Mucosa of stomach (tissue), 1 donor: ENCODE measurements around the gene PRSS56.

Experiments used
- H3K27me3 ChIP-seq: one replicate; pipeline ENCODE4 v1.7.0; 2013; ENCODE audit warnings: mild to moderate bottlenecking, low read length; ENCODE audit not compliant: control insufficient read depth, insufficient read depth
- H3K36me3 ChIP-seq: one replicate; pipeline ENCODE4 v1.7.0; 2013; ENCODE audit warnings: low read length; ENCODE audit not compliant: control insufficient read depth, insufficient read depth
- H3K4me1 ChIP-seq: one replicate; pipeline ENCODE4 v1.7.0; 2013; ENCODE audit warnings: mild to moderate bottlenecking, low read length; ENCODE audit not compliant: control insufficient read depth, insufficient read depth
- H3K4me3 ChIP-seq: one replicate; pipeline ENCODE4 v1.7.0; 2013; ENCODE audit warnings: low read length
- H3K9ac ChIP-seq: one replicate; pipeline ENCODE4 v1.7.0; 2013; ENCODE audit warnings: mild to moderate bottlenecking, low read length, moderate library complexity
- H3K9me3 ChIP-seq: one replicate; pipeline ENCODE4 v1.7.0; 2013; ENCODE audit warnings: mild to moderate bottlenecking, low read length, moderate library complexity; ENCODE audit not compliant: control insufficient read depth
- donor health status: Pancreatic carcinoma.

Gene PRSS56

GRCh38 chr2:232534940-232535651, 14.9 kb downstream of the PRSS56 start:
- Histone ChIP-seq H3K27me3 (peaks cover 14% of the 10 kb centered on the region), H3K9me3 (no peaks in the 10 kb centered on the region), H3K36me3 (no peaks in the 10 kb centered on the region), H3K4me1 (peaks cover 6% of the 10 kb centered on the region), H3K4me3 (no peak overlapping the region), H3K9ac (no peak overlapping the region)

DNA sequence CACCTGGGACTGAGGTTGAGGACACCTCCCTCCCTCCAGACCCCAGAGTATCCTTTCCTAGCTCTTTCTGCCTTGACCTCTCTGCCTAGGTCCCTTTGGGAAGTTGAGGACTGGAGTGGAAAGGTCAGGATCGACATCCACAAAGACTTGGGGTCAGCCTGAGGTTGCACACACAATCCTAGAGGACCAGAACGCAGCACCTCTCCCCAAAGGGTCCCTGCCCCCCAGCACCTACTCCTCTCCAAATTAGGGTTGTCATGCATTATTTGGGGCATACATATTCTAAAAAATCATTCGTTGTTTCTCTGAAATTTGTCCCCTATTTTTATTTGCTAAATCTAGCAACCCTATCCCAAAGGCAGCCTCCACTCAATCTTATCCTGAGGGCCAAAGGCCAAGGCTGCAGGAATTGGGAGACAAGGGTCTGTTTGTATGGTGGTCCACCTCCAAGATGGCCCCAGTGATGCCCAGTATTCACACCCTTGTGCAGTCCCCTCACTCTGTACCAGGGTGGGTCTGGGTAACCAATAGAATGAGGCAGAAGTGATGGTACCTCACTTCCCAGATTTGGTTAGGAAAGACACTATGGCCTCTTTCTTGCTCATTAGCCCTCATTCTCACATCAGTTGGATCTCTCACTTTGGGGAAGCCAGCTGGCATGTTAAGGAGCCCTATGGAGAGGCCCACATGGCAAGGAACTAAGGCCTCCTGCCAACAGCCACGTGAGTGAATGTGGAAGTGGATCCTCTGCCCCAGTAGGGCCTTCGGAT, 15.8 kb downstream of the PRSS56 start:
- no peaks in the 10 kb centered on the region for H3K9me3 ChIP-seq
- peaks cover 6% of the 10 kb centered on the region for H3K4me1 ChIP-seq
- peaks cover 14% of the 10 kb centered on the region for H3K27me3 ChIP-seq
- no peak overlapping the region for H3K4me3 ChIP-seq
- H3K36me3 ChIP-seq = no peaks in the 10 kb centered on the region
- no peak overlapping the region for H3K9ac ChIP-seq

- Histone ChIP-seq H3K27me3 (peaks cover 14% of the 10 kb centered on the region), H3K9ac (no peak overlapping the region), H3K4me1 (peaks cover 6% of the 10 kb centered on the region), H3K36me3 (no peaks in the 10 kb centered on the region), H3K9me3 (no peaks in the 10 kb centered on the region), H3K4me3 (no peak overlapping the region)
Observed at GRCh38 chr2:232537079-232537478, 16.9 kb downstream of the PRSS56 start.

- H3K36me3 ChIP-seq = no peaks in the 10 kb centered on the region
- peaks cover 6% of the 10 kb centered on the region for H3K4me1 ChIP-seq
- peaks cover 14% of the 10 kb centered on the region for H3K27me3 ChIP-seq
- no peaks in the 10 kb centered on the region for H3K9me3 ChIP-seq
- no peak overlapping the region for H3K4me3 ChIP-seq
- no peak overlapping the region for H3K9ac ChIP-seq
Observed at GRCh38 chr2:232537499-232537898, 17.3 kb downstream of the PRSS56 start.

GRCh38 chr2:232538671-232539070, 18.5 kb downstream of the PRSS56 start:
- Histone ChIP-seq H3K36me3 (no peaks in the 10 kb centered on the region), H3K4me3 (no peak overlapping the region), H3K9ac (no peak overlapping the region), H3K4me1 (peaks cover 6% of the 10 kb centered on the region), H3K9me3 (no peaks in the 10 kb centered on the region), H3K27me3 (peaks cover 14% of the 10 kb centered on the region)

DNA sequence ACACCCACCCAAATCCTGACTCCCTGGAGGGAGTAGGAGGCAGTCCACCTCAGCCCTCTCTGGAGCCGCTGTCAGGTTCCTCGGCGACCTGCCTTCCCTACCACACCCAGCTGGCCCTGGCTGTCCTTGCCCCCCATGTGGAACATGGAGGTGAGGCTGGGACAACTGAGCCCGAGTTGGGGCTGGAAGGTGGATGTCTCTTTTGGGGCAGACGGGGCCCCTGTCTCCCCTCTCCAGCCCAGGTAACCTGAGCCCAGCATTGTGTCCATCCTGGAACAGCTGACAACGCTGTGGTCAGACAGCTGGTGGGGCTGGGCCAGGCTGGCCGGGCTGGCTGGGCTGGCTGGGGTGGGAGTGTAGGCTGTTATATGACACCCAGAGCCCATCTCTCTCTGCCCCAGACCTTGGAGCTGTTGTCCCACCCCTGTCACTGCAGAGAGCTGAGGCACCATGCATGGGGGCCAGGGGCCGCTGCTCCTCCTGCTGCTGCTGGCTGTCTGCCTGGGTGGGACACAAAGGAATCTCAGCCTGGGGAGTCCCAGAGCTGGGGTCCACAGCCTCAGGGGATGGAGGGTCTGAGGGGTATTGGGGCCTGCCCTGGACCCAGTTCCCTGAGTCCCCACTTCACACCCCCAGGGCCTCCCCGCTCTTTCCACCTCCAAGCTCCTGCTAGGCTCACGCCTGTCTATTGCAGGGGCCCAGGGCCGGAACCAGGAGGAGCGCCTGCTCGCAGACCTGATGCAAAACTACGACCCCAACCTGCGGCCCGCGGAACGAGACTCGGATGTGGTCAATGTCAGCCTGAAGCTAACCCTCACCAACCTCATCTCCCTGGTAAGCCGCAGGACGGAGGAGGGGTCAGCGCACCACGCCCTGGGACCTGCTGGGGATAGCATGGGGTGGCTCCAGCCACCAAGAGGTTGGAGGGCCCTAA, 19.4 kb downstream of the PRSS56 start, which contains the start of gene CHRNG:
TSS of gene CHRNG (plus strand) at position 395 of the 934 bp plus-strand sequence. CDS start at position 451, 56 bp downstream.
- no peaks in the 10 kb centered on the region for H3K36me3 ChIP-seq
- H3K4me3 ChIP-seq = no peak within 1 kb of the TSS
- no peak within 1 kb of the TSS for H3K9ac ChIP-seq
- H3K27me3 ChIP-seq = peaks cover 14% of the 10 kb centered on the region
- peaks cover 6% of the 10 kb centered on the region for H3K4me1 ChIP-seq
- H3K9me3 ChIP-seq = no peaks in the 10 kb centered on the region

DNA sequence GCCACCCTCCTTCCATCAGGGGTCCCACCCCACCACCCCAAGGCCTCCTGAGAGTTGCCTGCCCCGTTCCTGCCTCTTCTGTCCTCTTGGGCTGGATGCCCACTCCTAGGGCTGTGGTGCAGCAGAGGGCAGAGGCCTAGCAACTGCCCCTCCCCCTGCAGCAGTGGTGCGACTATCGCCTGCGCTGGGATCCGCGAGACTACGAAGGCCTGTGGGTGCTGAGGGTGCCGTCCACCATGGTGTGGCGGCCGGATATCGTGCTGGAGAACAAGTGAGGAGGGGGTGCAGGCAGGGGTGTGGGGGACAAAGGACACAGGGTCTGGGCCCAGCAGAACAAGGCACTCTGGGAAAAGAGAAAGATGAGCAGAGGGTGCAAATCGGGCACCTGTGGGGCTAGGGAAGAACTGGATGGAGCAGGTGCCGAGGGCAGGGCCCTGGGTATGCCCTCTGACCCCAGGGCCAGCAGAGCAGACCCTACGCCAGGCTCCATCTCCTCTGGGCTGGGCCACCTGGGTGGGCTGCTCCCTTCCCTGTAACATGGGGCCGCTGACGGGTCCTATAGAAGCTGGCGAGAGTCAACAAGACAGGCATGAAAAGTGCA, 20.4 kb downstream of the PRSS56 start:
- peaks cover 6% of the 10 kb centered on the region for H3K4me1 ChIP-seq
- H3K4me3 ChIP-seq = no peak overlapping the region
- no peak overlapping the region for H3K9ac ChIP-seq
- no peaks in the 10 kb centered on the region for H3K36me3 ChIP-seq
- no peaks in the 10 kb centered on the region for H3K9me3 ChIP-seq
- peaks cover 14% of the 10 kb centered on the region for H3K27me3 ChIP-seq

DNA sequence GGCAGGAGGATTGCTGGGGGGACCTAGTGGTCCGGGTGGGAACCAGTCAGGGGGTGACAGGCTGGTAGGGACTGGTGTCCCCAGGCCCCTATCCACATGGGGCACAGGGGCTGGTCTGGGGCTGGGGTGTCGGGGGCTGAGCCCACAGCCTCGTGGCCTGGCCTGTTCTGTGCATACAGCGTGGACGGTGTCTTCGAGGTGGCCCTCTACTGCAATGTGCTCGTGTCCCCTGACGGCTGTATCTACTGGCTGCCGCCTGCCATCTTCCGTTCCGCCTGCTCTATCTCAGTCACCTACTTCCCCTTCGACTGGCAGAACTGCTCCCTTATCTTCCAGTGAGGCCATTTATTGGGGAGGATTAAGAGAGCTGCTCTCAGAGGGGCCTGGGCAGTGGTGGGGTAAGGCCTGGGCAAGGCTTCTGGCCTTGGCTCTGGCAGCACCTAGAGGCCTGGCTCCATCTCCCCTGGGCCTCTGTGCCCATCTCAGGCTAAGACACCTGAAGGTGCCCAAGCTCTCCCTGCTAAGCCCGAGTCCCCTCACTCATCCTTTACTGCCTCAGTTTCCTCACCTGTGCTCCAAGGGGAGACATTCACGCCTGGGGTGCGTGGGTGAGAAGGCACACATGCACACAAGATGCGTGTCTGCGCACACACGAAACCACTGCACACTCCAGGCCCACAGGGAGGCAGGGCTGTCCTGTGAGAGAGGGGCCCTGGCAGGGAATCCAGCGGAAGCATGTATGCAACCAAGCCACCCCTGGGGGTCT, 21.2 kb downstream of the PRSS56 start:
- Histone ChIP-seq H3K4me3 (no peak overlapping the region), H3K4me1 (peaks cover 6% of the 10 kb centered on the region), H3K9me3 (no peaks in the 10 kb centered on the region), H3K27me3 (peaks cover 14% of the 10 kb centered on the region), H3K9ac (no peak overlapping the region), H3K36me3 (no peaks in the 10 kb centered on the region)

GRCh38 chr2:232541961-232542714, 21.9 kb downstream of the PRSS56 start:
- no peaks in the 10 kb centered on the region for H3K9me3 ChIP-seq
- no peaks in the 10 kb centered on the region for H3K36me3 ChIP-seq
- peaks cover 2% of the 10 kb centered on the region for H3K4me1 ChIP-seq
- no peak overlapping the region for H3K4me3 ChIP-seq
- H3K27me3 ChIP-seq = peaks cover 14% of the 10 kb centered on the region
- no peak overlapping the region for H3K9ac ChIP-seq

- H3K4me1 ChIP-seq = no peaks in the 10 kb centered on the region
Observed at GRCh38 chr2:232542715-232543467, 22.7 kb downstream of the PRSS56 start.

More at GRCh38 chr2:232542715-232543467, 22.7 kb downstream of the PRSS56 start:
- H3K4me3 ChIP-seq = no peak overlapping the region
- no peak overlapping the region for H3K9ac ChIP-seq
- H3K27me3 ChIP-seq = peaks cover 14% of the 10 kb centered on the region
- H3K36me3 ChIP-seq = no peaks in the 10 kb centered on the region
- H3K9me3 ChIP-seq = no peaks in the 10 kb centered on the region
